Panc1 (cell line): Measurements from ENCODE around the gene PIF1. TPM values are rescaled to one million over a fixed set of nuclear protein-coding genes. Genes with fewer than 3 reads are reported as not detected.

Experiments used
- ATAC-seq: fragments of 200-7000 bp; cut with Tn5 transposase; 2 replicates; pipeline ENCODE4 v1.9.1; 2020; ENCODE audit warnings: mild to moderate bottlenecking, moderate library complexity
- BruUV-seq: library from RNA; stranded (reverse); fragments of 400-500 nt; replicated peaks from 2 replicates; lab custom pipeline; 2021; lab: Mats Ljungman, UMichigan
- CTCF ChIA-PET: fragments of 300-600 bp; sonication (Branson Sonifier 250); formaldehyde crosslinking; loops from one replicate; lab custom pipeline; 2022; ENCODE audit warnings: antibody characterized with exemption; lab: Charles Lee
- POLR2A ChIA-PET: fragments of 300-600 bp; sonication (Branson Sonifier 250); formaldehyde crosslinking; loops from one replicate; lab custom pipeline; 2022; ENCODE audit warnings: antibody characterized with exemption; lab: Charles Lee
- DNase-seq: peaks from one replicate; pipeline ENCODE4 v3.0.0-alpha.2; 2010; ENCODE audit warnings: low read depth, low spot score
- H3K27ac ChIP-seq: 2 replicates; pipeline ENCODE4 v1.5.1; 2011; ENCODE audit warnings: mild to moderate bottlenecking, low read length, inconsistent platforms
- H3K27me3 ChIP-seq: fragments of 200-500 bp; sonication (Bioruptor generic); 2 replicates; pipeline ENCODE4 v1.6.0; 2014; ENCODE audit warnings: low read length, inconsistent platforms; ENCODE audit not compliant: control insufficient read depth, insufficient read depth
- H3K36me3 ChIP-seq: fragments of 200-500 bp; sonication (Bioruptor generic); 2 replicates; pipeline ENCODE4 v1.5.1; 2014; ENCODE audit warnings: inconsistent platforms, mild to moderate bottlenecking, low read length, moderate library complexity; ENCODE audit not compliant: control insufficient read depth, insufficient read depth
- H3K4me1 ChIP-seq: 2 replicates; pipeline ENCODE4 v1.5.1; 2011; ENCODE audit warnings: inconsistent platforms, mild to moderate bottlenecking, low read length, moderate library complexity; ENCODE audit not compliant: control insufficient read depth, insufficient read depth
- H3K4me3 ChIP-seq, 2 experiments: 2 replicates each; pipeline ENCODE4 v1.5.1; 2011 to 2012; ENCODE audit warnings: low read depth in 2 of 2, low read length in 2 of 2, mild to moderate bottlenecking in 2 of 2, inconsistent platforms in 1 of 2, moderate library complexity in 1 of 2
- H3K9me3 ChIP-seq: fragments of 200-500 bp; sonication (Bioruptor generic); 2 replicates; pipeline ENCODE4 v1.5.1; 2014; ENCODE audit warnings: low read depth, mild to moderate bottlenecking, inconsistent platforms, low read length, moderate library complexity; ENCODE audit not compliant: control insufficient read depth, insufficient read depth
- CTCF ChIP-seq: fragments of 450-650 bp; IDR thresholded peaks from 2 replicates; pipeline ENCODE4 v1.5.1; 2017; ENCODE audit warnings: mild to moderate bottlenecking
- POLR2AphosphoS5 ChIP-seq: IDR thresholded peaks from 2 replicates; pipeline ENCODE4 v1.6.1; 2012; ENCODE audit warnings: mild to moderate bottlenecking, low read depth, low read length, moderate library complexity
- REST ChIP-seq, 2 experiments: IDR thresholded peaks; 2 replicates each; pipeline ENCODE4 v1.6.1; 2011 to 2012; ENCODE audit warnings: low read depth in 2 of 2, control low read depth in 1 of 2, low read length in 1 of 2, mild to moderate bottlenecking in 1 of 2, moderate library complexity in 1 of 2; ENCODE audit not compliant: insufficient read depth in 1 of 2
- SIN3A ChIP-seq: IDR thresholded peaks from 2 replicates; pipeline ENCODE4 v1.6.1; 2012; ENCODE audit warnings: low read depth, mild to moderate bottlenecking, low read length, moderate library complexity, borderline replicate concordance; ENCODE audit not compliant: insufficient read depth
- TCF7L2 ChIP-seq: IDR thresholded peaks from 2 replicates; pipeline ENCODE4 v1.6.1; 2011; ENCODE audit warnings: mild to moderate bottlenecking, low read depth, low read length, inconsistent platforms
- in situ Hi-C: cut with HindIII; loops from 2 replicates; pipeline ENCODE4 v1.10.0; 2016; ENCODE audit warnings: low sequenced_read_pairs, low pct_unique_long_range_greater_than_20kb
- intact Hi-C: fragments of 100-400 bp; cut with micrococcal nuclease; formaldehyde crosslinking; loops from one replicate; pipeline ENCODE4 v1.10.0; 2022; ENCODE audit not compliant: unreplicated experiment
- total RNA-seq: library from RNA; stranded (reverse); gene quantifications from one replicate; pipeline ENCODE4 v1.2.1, GENCODE V29; 2021; ENCODE audit not compliant: unreplicated experiment

PIF1 gene
- total RNA-seq, 1 experiment from 2014 or later = 38.6 TPM

GRCh38 chr15:64854041-64854440 is 28.6 kb upstream of the PIF1 start:
- no peak overlapping the region for H3K27ac ChIP-seq
- no peak for TF ChIP-seq TCF7L2
- TF ChIP-seq SIN3A = no peak
- TF ChIP-seq REST (IDR thresholded peaks at IDR 0.05; ENCODE audit: insufficient read depth in 1 of 2, low read depth in 2 of 2, low read length in 1 of 2) = no peak
- TF ChIP-seq CTCF = no peak
- no peak for TF ChIP-seq POLR2AphosphoS5
- ATAC-seq (no peak), DNase-seq (no peak)
- POLR2A ChIA-PET = no interaction called here
- no peaks in the 10 kb centered on the region for H3K9me3 ChIP-seq
- no peaks in the 10 kb centered on the region for H3K27me3 ChIP-seq
- H3K4me1 ChIP-seq = peaks cover 4% of the 10 kb centered on the region; the same call in 1 of the 2 replicates
- in situ Hi-C loops = no loop called here
- H3K36me3 ChIP-seq = no peaks in the 10 kb centered on the region
- no peak overlapping the region for H3K4me3 ChIP-seq
- intact Hi-C loops = no loop called here
- no TSS peak for BruUV-seq
- CTCF ChIA-PET = no interaction called here

GRCh38 chr15:64851503-64851840 is 26.0 kb upstream of the PIF1 start:
- TF ChIP-seq REST (IDR thresholded peaks at IDR 0.05; ENCODE audit: insufficient read depth in 1 of 2, low read depth in 2 of 2, low read length in 1 of 2) = no peak
- no peak for TF ChIP-seq TCF7L2
- TF ChIP-seq CTCF = no peak
- no peak for TF ChIP-seq SIN3A
- no peak for TF ChIP-seq POLR2AphosphoS5
- BruUV-seq = no TSS peak
- in situ Hi-C loops = no loop called here
- no peak overlapping the region for H3K4me3 ChIP-seq
- POLR2A ChIA-PET = no interaction called here
- H3K4me1 ChIP-seq = peaks cover 2% of the 10 kb centered on the region; the same call in 1 of the 2 replicates
- H3K27ac ChIP-seq = no peak overlapping the region
- H3K9me3 ChIP-seq = no peaks in the 10 kb centered on the region
- intact Hi-C loops = no loop called here
- ATAC-seq (no peak), DNase-seq (no peak)
- H3K27me3 ChIP-seq = no peaks in the 10 kb centered on the region
- no peaks in the 10 kb centered on the region for H3K36me3 ChIP-seq
- CTCF ChIA-PET = no interaction called here
